HG03159 (cell line): ENCODE data around the gene VARS2.
"Not testable (repeated sequence)": the region's sequence is repeated elsewhere in the genome, so short reads cannot be mapped to it uniquely, and the experiment has no call there.

Source experiments
- ATAC-seq: cut with Tn5 transposase; IDR thresholded peaks from one replicate; pipeline ENCODE4 v1.9.1; 2021; ENCODE audit warnings: mild to moderate bottlenecking, moderate library complexity; ENCODE audit not compliant: unreplicated experiment

The VARS2 gene

GRCh38 chr6:30898750-30899360 lies 15.2 kb upstream of the VARS2 start:
- no peak for ATAC-seq

GRCh38 chr6:30900863-30901417 lies 13.1 kb upstream of the VARS2 start:
- no peak for ATAC-seq

GRCh38 chr6:30901436-30901835 lies 12.6 kb upstream of the VARS2 start:
- no peak for ATAC-seq

- ATAC-seq = not testable (repeated sequence)
Measured at GRCh38 chr6:30902196-30902595, 11.8 kb upstream of the VARS2 start.

GRCh38 chr6:30902709-30903108 lies 11.3 kb upstream of the VARS2 start:
- ATAC-seq = no peak

GRCh38 chr6:30903236-30903635 lies 10.8 kb upstream of the VARS2 start:
- no peak for ATAC-seq

GRCh38 chr6:30907290-30907757 lies 6.7 kb upstream of the VARS2 start:
- not testable (repeated sequence) for ATAC-seq

- ATAC-seq = peak; percentile 91
Measured at GRCh38 chr6:30907758-30908591, 6.1 kb upstream of the VARS2 start, which contains the start of gene GTF2H4. Gene GTF2H4 (plus strand): TSS chr6:30908207.

GRCh38 chr6:30908700-30909099 lies 5.3 kb upstream of the VARS2 start:
- no peak for ATAC-seq

GRCh38 chr6:30910473-30910872 lies 3.6 kb upstream of the VARS2 start:
- not testable (repeated sequence) for ATAC-seq

GRCh38 chr6:30912746-30913520 lies 1.1 kb upstream of the VARS2 start:
- no peak for ATAC-seq

GRCh38 chr6:30913721-30914075 lies 340 bp upstream of the VARS2 start:
- peak; percentile 28 for ATAC-seq

- ATAC-seq = no peak
Measured at GRCh38 chr6:30914854-30915590, 984 bp downstream of the VARS2 start.

GRCh38 chr6:30915591-30915946 lies 1.5 kb downstream of the VARS2 start:
- ATAC-seq = no peak

GRCh38 chr6:30917041-30917440 lies 3.0 kb downstream of the VARS2 start:
- no peak for ATAC-seq

GRCh38 chr6:30917487-30917886 lies 3.4 kb downstream of the VARS2 start:
- no peak for ATAC-seq

GRCh38 chr6:30918670-30919069 lies 4.6 kb downstream of the VARS2 start:
- no peak for ATAC-seq

GRCh38 chr6:30922447-30922852 lies 8.4 kb downstream of the VARS2 start:
- no peak for ATAC-seq

GRCh38 chr6:30924040-30924627 lies 10.1 kb downstream of the VARS2 start:
- not testable (repeated sequence) for ATAC-seq

- no peak for ATAC-seq
Measured at GRCh38 chr6:30926644-30927043, 12.6 kb downstream of the VARS2 start.
